ENCODE results near the gene KRTAP5-9.
A peak's percentile ranks its signal among the peaks of the same experiment; 100 is the strongest.
"Not testable (repeated sequence)": the region's sequence is repeated elsewhere in the genome, so short reads cannot be mapped to it uniquely, and the experiment has no call there.

The KRTAP5-9 gene

GRCh38 chr11:71585673-71586072 lies 37.5 kb downstream of the KRTAP5-9 start:
- not testable (repeated sequence) for DNase-seq (ENCODE audit: low spot score)

- DNase-seq (ENCODE audit: low spot score) = peak; percentile 50
Measured at GRCh38 chr11:71588314-71588713, 40.1 kb downstream of the KRTAP5-9 start.

- peak; percentile 37 for DNase-seq (ENCODE audit: low spot score)
Measured at GRCh38 chr11:71588822-71589545, 40.8 kb downstream of the KRTAP5-9 start.

- not testable (repeated sequence) for DNase-seq (ENCODE audit: low spot score)
Measured at GRCh38 chr11:71589546-71589920, 41.3 kb downstream of the KRTAP5-9 start.

Data from ecto neural progenitor cell (in vitro differentiated cells).